Measurements from ENCODE around the gene SLC16A1.

DNA sequence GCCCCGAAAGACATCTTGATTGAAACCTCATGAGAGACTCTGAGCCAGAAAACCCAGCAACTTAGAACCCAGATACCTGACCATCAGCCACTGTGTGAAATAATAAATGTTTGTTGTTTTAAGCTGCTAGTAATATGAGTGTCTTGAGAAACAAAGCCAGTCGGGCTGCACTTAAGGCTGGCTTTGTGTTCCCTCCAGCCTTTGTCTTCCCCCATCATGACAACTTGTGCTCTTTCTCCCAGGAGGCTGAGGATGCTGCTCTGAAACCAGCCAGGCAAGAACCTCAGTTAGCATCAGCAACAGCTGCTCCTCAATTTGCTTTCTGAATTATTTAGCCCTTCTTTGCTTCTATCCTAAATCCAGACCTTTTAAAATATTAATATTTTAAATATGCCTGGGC is 78.2 kb downstream of the SLC16A1 start:
- TF ChIP-seq CTCF (IDR thresholded peaks at IDR 0.05) (no peak), POLR2A (IDR thresholded peaks at IDR 0.05) (no peak), POLR2AphosphoS5 (IDR thresholded peaks at IDR 0.05) (no peak)
